ENCODE measurements around the gene MND1. TPM values are rescaled to one million over a fixed set of nuclear protein-coding genes. Genes with fewer than 3 reads are reported as not detected.

Gene MND1
- total and polyA plus RNA-seq, 2 donors (not counting 3 experiments of a cell fraction or from before 2014, with no cell fraction given), result 0.66 to 7.7 TPM

DNA sequence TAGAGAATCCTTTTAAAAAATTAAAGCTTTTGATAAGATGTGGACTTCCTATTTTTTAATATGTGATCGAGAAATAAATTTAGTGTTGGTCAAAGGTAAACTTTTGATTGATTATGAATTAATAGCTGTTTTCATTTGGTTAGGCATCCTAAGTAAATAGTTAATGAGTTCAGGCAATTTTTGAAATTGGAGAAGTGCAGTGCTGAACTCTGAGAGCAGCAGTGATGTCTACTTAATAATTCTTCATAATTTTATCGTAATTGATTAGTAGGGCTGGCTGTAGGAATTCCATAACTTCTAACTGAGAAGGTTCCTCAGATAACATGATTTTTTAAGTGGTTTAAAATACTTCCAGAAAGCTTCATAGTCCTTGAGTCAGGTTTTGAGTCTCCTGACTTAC, 1.5 kb downstream of the MND1 start:
- H3K4me3 ChIP-seq (replicated peaks in 1 of 3; ENCODE audit: insufficient read depth in 1 of 3, low read depth in 1 of 3, low read length in 3 of 3), result peak overlapping the region in 1 of 3 experiments; percentile 82
- H4K20me1 ChIP-seq (replicated peaks; ENCODE audit: control insufficient read depth, extremely low read depth, insufficient read depth, low read length), result no peaks in the 10 kb centered on the region
- peaks cover 4% of the 10 kb centered on the region for H3K79me2 ChIP-seq (ENCODE audit: control insufficient read depth, insufficient read depth, low read length)
- intact Hi-C loops (cut with micrococcal nuclease) (no loop called here), dilution Hi-C loops (cut with MboI; ENCODE audit: extremely low pct_ligation_motif_present, low sequenced_read_pairs) (no loop called here)
- peak overlapping the region; percentile 68 for H3K9ac ChIP-seq (replicated peaks; ENCODE audit: extremely low read depth, insufficient read depth, low read length)
- no peaks in the 10 kb centered on the region for H3K27me3 ChIP-seq (ENCODE audit: control insufficient read depth in 2 of 2, insufficient read depth in 2 of 2, low read length in 2 of 2)
- TF ChIP-seq JUN (IDR thresholded peaks at IDR 0.05; ENCODE audit: borderline replicate concordance, insufficient read depth, insufficient read length, low read depth), result no peak
- no peak for TF ChIP-seq MAX (IDR thresholded peaks at IDR 0.05; ENCODE audit: insufficient read depth, insufficient read length)
- no peak for TF ChIP-seq GATA2 (IDR thresholded peaks at IDR 0.05; ENCODE audit: insufficient read depth, insufficient read length, low read depth, low read length)
- no peak for TF ChIP-seq FOS (IDR thresholded peaks at IDR 0.05; ENCODE audit: borderline replicate concordance, insufficient read depth, low read length)
- TF ChIP-seq EZH2 (IDR thresholded peaks at IDR 0.05; ENCODE audit: borderline replicate concordance, low read depth, low read length, severe bottlenecking), result no peak
- no peak for TF ChIP-seq CTCF (IDR thresholded peaks at IDR 0.05; ENCODE audit: extremely low read depth in 1 of 2, insufficient read depth in 1 of 2, low read depth in 1 of 2, low read length in 2 of 2)
- TF ChIP-seq MYC (IDR thresholded peaks at IDR 0.05; ENCODE audit: low read depth, low read length), result no peak
- no peak for TF ChIP-seq POLR2A (IDR thresholded peaks at IDR 0.05; ENCODE audit: low read depth, low read length)
- TF ChIP-seq POLR2AphosphoS5 (IDR thresholded peaks at IDR 0.05; ENCODE audit: insufficient read depth, low read depth, low read length), result no peak
- CTCF ChIA-PET, result interaction anchor here (1.1 to 6.9 kb wide), 12 partner anchors 9 to 297 kb away, joined by 3 to 129 read pairs (median 4); partner anchors contain the start of gene TMEM131L
- no peak overlapping the region for H3K27ac ChIP-seq (ENCODE audit: insufficient read depth, low read depth, low read length)
- no TSS peak for BruUV-seq (replicated peaks)
- H3K4me2 ChIP-seq (ENCODE audit: insufficient read depth, low read length), result peak overlapping the region; percentile 83
- no peaks in the 10 kb centered on the region for H3K9me3 ChIP-seq (replicated peaks; ENCODE audit: control insufficient read depth, insufficient read depth, low read length)
- no peak for FAIRE-seq
- H3K9me1 ChIP-seq (replicated peaks; ENCODE audit: control insufficient read depth, extremely low read depth, insufficient read depth, low read length), result no peaks in the 10 kb centered on the region
- peaks cover 25% of the 10 kb centered on the region for H3K4me1 ChIP-seq (ENCODE audit: control insufficient read depth, extremely low read depth, insufficient read depth, low read length)
- no peak for DNase-seq (ENCODE audit: low read depth, low spot score)
- peak overlapping the region; percentile 66 for H2AFZ ChIP-seq (ENCODE audit: low read depth, low read length)
- POLR2A ChIA-PET, result interaction anchor here (0.5 to 1.0 kb wide), 2 partner anchors 47 to 121 kb away, joined by 4 to 5 read pairs; partner anchors contain the start of gene TMEM131L
- no peaks in the 10 kb centered on the region for H3K36me3 ChIP-seq (ENCODE audit: control insufficient read depth in 2 of 2, extremely low read depth in 1 of 2, insufficient read depth in 2 of 2, low read length in 2 of 2)

Data from endothelial cell of umbilical vein (primary cell).